GM06990 (cell line): ENCODE results near the gene TENM4.

ENCODE experiments used
- DNase-seq: peaks from one replicate; pipeline ENCODE4 v3.0.0-alpha.2; 2011; ENCODE audit not compliant: insufficient read length; ENCODE audit errors: extremely low read depth
- H3K27me3 ChIP-seq: replicated peaks from 2 replicates; pipeline ENCODE4 v1.6.0; 2011; ENCODE audit warnings: low read length; ENCODE audit not compliant: control insufficient read depth, insufficient read depth
- H3K36me3 ChIP-seq: 2 replicates; pipeline ENCODE4 v1.5.1; 2011; ENCODE audit warnings: low read length; ENCODE audit not compliant: control insufficient read depth, insufficient read depth
- H3K4me3 ChIP-seq: replicated peaks from 2 replicates; pipeline ENCODE4 v1.5.1; 2011; ENCODE audit warnings: low read depth, mild to moderate bottlenecking, control low read depth, low read length
- TF ChIP-seq, protein P1 (sequence below): IDR thresholded peaks from 2 replicates; pipeline ENCODE4 v1.5.1; 2011; ENCODE audit warnings: low read length, control low read depth, mild to moderate bottlenecking, inconsistent platforms; ENCODE audit not compliant: insufficient read depth, poor library complexity, severe bottlenecking

The TENM4 gene

DNA sequence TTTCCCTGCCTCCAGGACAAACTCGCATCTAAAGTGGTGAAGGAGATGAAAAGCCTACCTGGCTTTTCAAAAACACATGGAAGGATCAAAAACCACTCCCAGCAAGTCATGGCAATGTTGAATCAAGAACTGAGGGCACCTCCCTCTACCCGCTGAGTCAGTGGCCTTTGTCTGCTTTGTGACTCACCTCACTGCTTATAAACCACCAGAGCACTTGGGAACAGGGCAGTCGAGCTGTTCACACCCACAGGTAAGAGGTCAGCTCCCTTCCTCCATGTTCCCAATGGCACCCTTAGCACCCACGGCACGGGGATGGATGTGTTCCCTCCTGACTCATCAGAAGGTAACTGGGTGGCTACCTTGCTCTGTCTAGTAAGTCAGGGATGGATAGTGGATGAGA, 21.7 kb downstream of the TENM4 start:
- DNase-seq, result no peak
- TF ChIP-seq, protein P1, sequence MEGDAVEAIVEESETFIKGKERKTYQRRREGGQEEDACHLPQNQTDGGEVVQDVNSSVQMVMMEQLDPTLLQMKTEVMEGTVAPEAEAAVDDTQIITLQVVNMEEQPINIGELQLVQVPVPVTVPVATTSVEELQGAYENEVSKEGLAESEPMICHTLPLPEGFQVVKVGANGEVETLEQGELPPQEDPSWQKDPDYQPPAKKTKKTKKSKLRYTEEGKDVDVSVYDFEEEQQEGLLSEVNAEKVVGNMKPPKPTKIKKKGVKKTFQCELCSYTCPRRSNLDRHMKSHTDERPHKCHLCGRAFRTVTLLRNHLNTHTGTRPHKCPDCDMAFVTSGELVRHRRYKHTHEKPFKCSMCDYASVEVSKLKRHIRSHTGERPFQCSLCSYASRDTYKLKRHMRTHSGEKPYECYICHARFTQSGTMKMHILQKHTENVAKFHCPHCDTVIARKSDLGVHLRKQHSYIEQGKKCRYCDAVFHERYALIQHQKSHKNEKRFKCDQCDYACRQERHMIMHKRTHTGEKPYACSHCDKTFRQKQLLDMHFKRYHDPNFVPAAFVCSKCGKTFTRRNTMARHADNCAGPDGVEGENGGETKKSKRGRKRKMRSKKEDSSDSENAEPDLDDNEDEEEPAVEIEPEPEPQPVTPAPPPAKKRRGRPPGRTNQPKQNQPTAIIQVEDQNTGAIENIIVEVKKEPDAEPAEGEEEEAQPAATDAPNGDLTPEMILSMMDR, result no peak

GRCh38 chr11:79418241-79418640, 22.6 kb downstream of the TENM4 start:
- H3K27me3 ChIP-seq, result peaks cover 5% of the 10 kb centered on the region
- H3K36me3 ChIP-seq, result no peaks in the 10 kb centered on the region
- DNase-seq, result no peak
- TF ChIP-seq, protein P1, result no peak
- H3K4me3 ChIP-seq, result no peak overlapping the region

More for the DNA sequence above, 21.7 kb downstream of the TENM4 start:
- Histone ChIP-seq H3K27me3 (peaks cover 5% of the 10 kb centered on the region), H3K36me3 (no peaks in the 10 kb centered on the region), H3K4me3 (no peak overlapping the region)

- H3K4me3 ChIP-seq, result no peak overlapping the region
- no peak for DNase-seq
- H3K36me3 ChIP-seq, result no peaks in the 10 kb centered on the region
- H3K27me3 ChIP-seq, result peaks cover 5% of the 10 kb centered on the region
- TF ChIP-seq, protein P1, result no peak
Measured at GRCh38 chr11:79417069-79417920, 23.5 kb downstream of the TENM4 start.

GRCh38 chr11:79415912-79416311, 24.9 kb downstream of the TENM4 start:
- Histone ChIP-seq H3K4me3 (no peak overlapping the region), H3K27me3 (peaks cover 5% of the 10 kb centered on the region), H3K36me3 (no peaks in the 10 kb centered on the region)
- TF ChIP-seq, protein P1, result no peak
- no peak for DNase-seq

- DNase-seq, result no peak
- Histone ChIP-seq H3K36me3 (no peaks in the 10 kb centered on the region), H3K27me3 (peaks cover 4% of the 10 kb centered on the region), H3K4me3 (no peak overlapping the region)
- TF ChIP-seq, protein P1, result no peak
Measured at GRCh38 chr11:79415411-79415810, 25.4 kb downstream of the TENM4 start.
